Measurements from ENCODE around the gene HIBADH.

HIBADH gene

DNA sequence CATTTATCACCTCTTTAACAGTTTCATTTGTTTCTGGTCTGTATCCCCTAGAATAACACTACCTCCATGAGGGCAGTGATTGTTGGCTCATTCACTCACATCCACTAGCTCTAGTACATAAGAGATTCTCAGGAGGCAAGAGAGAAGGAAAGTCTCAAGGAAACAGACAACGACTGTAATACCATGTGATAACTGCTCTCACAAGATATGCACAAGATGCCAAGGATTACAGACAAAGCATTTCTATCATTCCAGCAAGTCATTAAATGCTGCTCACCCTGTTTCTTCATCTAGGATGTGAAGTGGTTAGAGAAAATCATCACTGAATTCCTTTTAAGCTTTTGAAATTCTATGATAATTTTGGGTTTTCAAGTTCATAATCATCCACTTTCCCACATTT lies 115.3 kb downstream of the HIBADH start:
- Histone ChIP-seq H3K4me3 (replicated peaks; ENCODE audit: insufficient read depth, low read length) (no peak overlapping the region), H3K27me3 (ENCODE audit: insufficient read depth, poor library complexity, severe bottlenecking) (no peaks in the 10 kb centered on the region), H3K27ac (replicated peaks) (no peak overlapping the region)
- TF ChIP-seq GABPA (IDR thresholded peaks at IDR 0.05; ENCODE audit: low read depth) = no peak
- TF ChIP-seq POLR2AphosphoS5 (IDR thresholded peaks at IDR 0.05; ENCODE audit: low read depth) = no peak
- TF ChIP-seq SPI1 (IDR thresholded peaks at IDR 0.05; ENCODE audit: borderline replicate concordance, low read depth) = no peak
- TF ChIP-seq, protein P1, sequence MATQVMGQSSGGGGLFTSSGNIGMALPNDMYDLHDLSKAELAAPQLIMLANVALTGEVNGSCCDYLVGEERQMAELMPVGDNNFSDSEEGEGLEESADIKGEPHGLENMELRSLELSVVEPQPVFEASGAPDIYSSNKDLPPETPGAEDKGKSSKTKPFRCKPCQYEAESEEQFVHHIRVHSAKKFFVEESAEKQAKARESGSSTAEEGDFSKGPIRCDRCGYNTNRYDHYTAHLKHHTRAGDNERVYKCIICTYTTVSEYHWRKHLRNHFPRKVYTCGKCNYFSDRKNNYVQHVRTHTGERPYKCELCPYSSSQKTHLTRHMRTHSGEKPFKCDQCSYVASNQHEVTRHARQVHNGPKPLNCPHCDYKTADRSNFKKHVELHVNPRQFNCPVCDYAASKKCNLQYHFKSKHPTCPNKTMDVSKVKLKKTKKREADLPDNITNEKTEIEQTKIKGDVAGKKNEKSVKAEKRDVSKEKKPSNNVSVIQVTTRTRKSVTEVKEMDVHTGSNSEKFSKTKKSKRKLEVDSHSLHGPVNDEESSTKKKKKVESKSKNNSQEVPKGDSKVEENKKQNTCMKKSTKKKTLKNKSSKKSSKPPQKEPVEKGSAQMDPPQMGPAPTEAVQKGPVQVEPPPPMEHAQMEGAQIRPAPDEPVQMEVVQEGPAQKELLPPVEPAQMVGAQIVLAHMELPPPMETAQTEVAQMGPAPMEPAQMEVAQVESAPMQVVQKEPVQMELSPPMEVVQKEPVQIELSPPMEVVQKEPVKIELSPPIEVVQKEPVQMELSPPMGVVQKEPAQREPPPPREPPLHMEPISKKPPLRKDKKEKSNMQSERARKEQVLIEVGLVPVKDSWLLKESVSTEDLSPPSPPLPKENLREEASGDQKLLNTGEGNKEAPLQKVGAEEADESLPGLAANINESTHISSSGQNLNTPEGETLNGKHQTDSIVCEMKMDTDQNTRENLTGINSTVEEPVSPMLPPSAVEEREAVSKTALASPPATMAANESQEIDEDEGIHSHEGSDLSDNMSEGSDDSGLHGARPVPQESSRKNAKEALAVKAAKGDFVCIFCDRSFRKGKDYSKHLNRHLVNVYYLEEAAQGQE (IDR thresholded peaks at IDR 0.05; ENCODE audit: insufficient replicate concordance, low read depth) = no peak
- TF ChIP-seq, protein P2, sequence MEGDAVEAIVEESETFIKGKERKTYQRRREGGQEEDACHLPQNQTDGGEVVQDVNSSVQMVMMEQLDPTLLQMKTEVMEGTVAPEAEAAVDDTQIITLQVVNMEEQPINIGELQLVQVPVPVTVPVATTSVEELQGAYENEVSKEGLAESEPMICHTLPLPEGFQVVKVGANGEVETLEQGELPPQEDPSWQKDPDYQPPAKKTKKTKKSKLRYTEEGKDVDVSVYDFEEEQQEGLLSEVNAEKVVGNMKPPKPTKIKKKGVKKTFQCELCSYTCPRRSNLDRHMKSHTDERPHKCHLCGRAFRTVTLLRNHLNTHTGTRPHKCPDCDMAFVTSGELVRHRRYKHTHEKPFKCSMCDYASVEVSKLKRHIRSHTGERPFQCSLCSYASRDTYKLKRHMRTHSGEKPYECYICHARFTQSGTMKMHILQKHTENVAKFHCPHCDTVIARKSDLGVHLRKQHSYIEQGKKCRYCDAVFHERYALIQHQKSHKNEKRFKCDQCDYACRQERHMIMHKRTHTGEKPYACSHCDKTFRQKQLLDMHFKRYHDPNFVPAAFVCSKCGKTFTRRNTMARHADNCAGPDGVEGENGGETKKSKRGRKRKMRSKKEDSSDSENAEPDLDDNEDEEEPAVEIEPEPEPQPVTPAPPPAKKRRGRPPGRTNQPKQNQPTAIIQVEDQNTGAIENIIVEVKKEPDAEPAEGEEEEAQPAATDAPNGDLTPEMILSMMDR (IDR thresholded peaks at IDR 0.05; ENCODE audit: insufficient read depth, low read length) = no peak
- DNase-seq (ENCODE audit: low read depth in 1 of 2, low spot score in 1 of 2) = no peak

DNA sequence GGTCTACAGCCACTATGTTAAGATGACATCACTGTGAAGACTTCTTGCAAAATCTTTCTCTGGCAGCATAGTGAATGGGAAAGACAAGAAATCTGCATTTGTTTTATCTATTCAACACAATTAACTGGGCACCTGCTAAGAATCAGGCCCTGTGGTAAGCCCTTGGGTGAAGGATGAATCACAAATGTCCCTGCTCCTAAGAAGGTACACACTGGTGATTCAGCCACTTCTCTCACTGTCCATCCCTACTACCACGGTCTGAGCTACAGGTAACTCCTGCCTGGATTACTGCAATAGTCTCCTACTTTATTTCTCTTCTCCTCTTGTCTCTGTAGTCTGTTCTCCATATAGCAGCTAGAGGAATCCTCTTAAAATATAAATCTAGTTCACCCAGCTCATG lies 116.1 kb downstream of the HIBADH start:
- no peaks in the 10 kb centered on the region for H3K27me3 ChIP-seq (ENCODE audit: insufficient read depth, poor library complexity, severe bottlenecking)
- no peak overlapping the region for H3K4me3 ChIP-seq (replicated peaks; ENCODE audit: insufficient read depth, low read length)
- no peak overlapping the region for H3K27ac ChIP-seq (replicated peaks)
- DNase-seq (ENCODE audit: low read depth in 1 of 2, low spot score in 1 of 2) = no peak
- TF ChIP-seq, protein P2 (IDR thresholded peaks at IDR 0.05; ENCODE audit: insufficient read depth, low read length) = no peak
- TF ChIP-seq SPI1 (IDR thresholded peaks at IDR 0.05; ENCODE audit: borderline replicate concordance, low read depth) = no peak
- no peak for TF ChIP-seq POLR2AphosphoS5 (IDR thresholded peaks at IDR 0.05; ENCODE audit: low read depth)
- TF ChIP-seq, protein P1 (IDR thresholded peaks at IDR 0.05; ENCODE audit: insufficient replicate concordance, low read depth) = no peak

DNA sequence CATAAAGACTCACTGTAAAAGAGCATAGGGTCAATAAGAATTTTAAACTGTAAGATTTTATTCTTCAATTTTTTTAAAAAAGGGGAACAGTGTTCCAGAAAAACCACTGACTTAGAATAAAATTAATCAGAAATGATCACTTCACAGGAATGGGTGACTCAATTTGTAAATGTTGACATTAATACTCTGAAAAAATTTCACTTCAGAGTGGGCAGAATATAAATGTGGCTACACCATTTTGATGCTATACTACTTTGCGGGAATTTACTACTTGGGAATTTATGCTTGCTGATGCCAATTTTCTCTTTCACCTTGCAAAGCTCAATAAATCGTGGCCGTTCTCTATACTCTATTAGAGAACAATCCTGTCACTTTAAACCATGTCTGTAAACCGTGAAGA lies 126.9 kb downstream of the HIBADH start:
- no peak overlapping the region for H3K4me3 ChIP-seq (replicated peaks; ENCODE audit: insufficient read depth, low read length)
- H3K27ac ChIP-seq (replicated peaks) = no peak overlapping the region
- DNase-seq (ENCODE audit: low read depth in 1 of 2, low spot score in 1 of 2) = no peak
- no peaks in the 10 kb centered on the region for H3K27me3 ChIP-seq (ENCODE audit: insufficient read depth, poor library complexity, severe bottlenecking)
- TF ChIP-seq GABPA (IDR thresholded peaks at IDR 0.05; ENCODE audit: low read depth) (no peak), POLR2AphosphoS5 (IDR thresholded peaks at IDR 0.05; ENCODE audit: low read depth) (no peak), SPI1 (IDR thresholded peaks at IDR 0.05; ENCODE audit: borderline replicate concordance, low read depth) (no peak)
- TF ChIP-seq, protein P2 (IDR thresholded peaks at IDR 0.05; ENCODE audit: insufficient read depth, low read length) = no peak
- TF ChIP-seq, protein P1 (IDR thresholded peaks at IDR 0.05; ENCODE audit: insufficient replicate concordance, low read depth) = no peak
